Body of pancreas (tissue), 4 donors: ENCODE data around the gene ITPR2. TPM values are rescaled to one million over a fixed set of nuclear protein-coding genes. Genes with fewer than 3 reads are reported as not detected.

Source experiments
- ATAC-seq: fragments of 150-250 bp; one replicate; pipeline ENCODE4 v1.9.1; 2016
- DNase-seq, 4 donors: peaks; one replicate each; pipeline ENCODE4 v3.0.0-alpha.2; 2019
- H3K27ac ChIP-seq, 4 donors: fragments of 200-600 bp; sonication (generic); 1 replicate in 3 of 4; 2 replicates in 1 of 4; pipeline versions ENCODE4 v1.5.1 to v1.6.1; 2016 to 2019; ENCODE audit warnings: mild to moderate bottlenecking in 1 of 4, mixed read lengths in 1 of 4, moderate library complexity in 1 of 4
- H3K27me3 ChIP-seq, 2 donors: fragments of 200-600 bp; sonication (generic); one replicate each; pipeline ENCODE4 v1.6.0; 2016; ENCODE audit warnings: mild to moderate bottlenecking in 1 of 2
- H3K36me3 ChIP-seq, 2 donors: fragments of 200-600 bp; sonication (generic); replicated peaks in 1 of 2; 2 replicates each; pipeline ENCODE4 v1.5.1; 2016; ENCODE audit warnings: low read depth in 2 of 2; ENCODE audit not compliant: insufficient read depth in 1 of 2
- H3K4me1 ChIP-seq: fragments of 200-600 bp; sonication (generic); one replicate; pipeline ENCODE4 v1.6.0; 2016
- H3K4me3 ChIP-seq, 2 donors: fragments of 200-600 bp; sonication (generic); 1 replicate in 1 of 2; 2 replicates in 1 of 2; pipeline ENCODE4 v1.5.1; 2016 to 2019
- H3K9me3 ChIP-seq, 3 donors: fragments of 200-600 bp; sonication (generic); 1 replicate in 2 of 3; 2 replicates in 1 of 3; pipeline ENCODE4 v1.5.1; 2016
- POLR2A ChIP-seq, 3 donors: fragments of 450-650 bp; IDR thresholded peaks; one replicate each; pipeline ENCODE4 v1.6.1; 2016; ENCODE audit warnings: antibody characterized with exemption in 3 of 3, mild to moderate bottlenecking in 2 of 3
- WGBS, 2 donors: methylation state at CpG; one replicate each; pipeline ENCODE4 v1.1.5; 2017; 5-methylcytosine and 5-hydroxymethylcytosine counted together
- intact Hi-C: fragments of 100-400 bp; cut with DNase I; formaldehyde crosslinking; loops from one replicate; pipeline ENCODE4 v1.15.1; 2023
- total RNA-seq, 2 donors: library from RNA; depleted of rRNA; stranded (reverse); fragments of >200 nt; gene quantifications; one replicate each; pipeline ENCODE4 v1.1.0, GENCODE V29; 2016
- TF ChIP-seq, protein P1 (sequence below), 7 experiments: fragments of 450-650 bp in 4 of 7; fragments of 200-600 bp in 3 of 7; sonication (generic) in 3 of 7; IDR thresholded peaks; one replicate each; pipeline ENCODE4 v1.5.1; 2016 to 2019; ENCODE audit warnings: antibody characterized with exemption in 7 of 7

Gene ITPR2
- total RNA-seq, 2 donors from 2014 or later, result 37.4 to 92.9 TPM

DNA sequence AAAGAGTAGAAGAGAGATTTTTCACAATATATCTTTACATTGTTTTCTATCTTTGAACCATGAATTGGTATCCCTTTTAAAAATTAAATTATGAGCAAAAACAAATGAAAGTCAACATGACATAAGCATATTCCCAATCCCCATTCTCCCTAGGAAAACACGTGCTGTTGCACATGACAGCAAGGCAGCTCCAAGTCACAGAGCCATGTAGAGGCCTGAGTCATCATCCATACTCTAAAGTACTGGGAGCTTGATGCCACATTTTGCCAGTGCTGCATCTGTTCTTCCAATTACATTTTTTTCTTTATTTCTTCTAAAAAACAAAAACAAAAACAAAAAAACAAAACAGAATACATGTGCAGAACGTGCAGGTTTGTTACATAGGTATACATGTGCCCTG lies 115.2 kb downstream of the ITPR2 start:
- TF ChIP-seq POLR2A (IDR thresholded peaks at IDR 0.05), result no peak
- TF ChIP-seq, protein P1, sequence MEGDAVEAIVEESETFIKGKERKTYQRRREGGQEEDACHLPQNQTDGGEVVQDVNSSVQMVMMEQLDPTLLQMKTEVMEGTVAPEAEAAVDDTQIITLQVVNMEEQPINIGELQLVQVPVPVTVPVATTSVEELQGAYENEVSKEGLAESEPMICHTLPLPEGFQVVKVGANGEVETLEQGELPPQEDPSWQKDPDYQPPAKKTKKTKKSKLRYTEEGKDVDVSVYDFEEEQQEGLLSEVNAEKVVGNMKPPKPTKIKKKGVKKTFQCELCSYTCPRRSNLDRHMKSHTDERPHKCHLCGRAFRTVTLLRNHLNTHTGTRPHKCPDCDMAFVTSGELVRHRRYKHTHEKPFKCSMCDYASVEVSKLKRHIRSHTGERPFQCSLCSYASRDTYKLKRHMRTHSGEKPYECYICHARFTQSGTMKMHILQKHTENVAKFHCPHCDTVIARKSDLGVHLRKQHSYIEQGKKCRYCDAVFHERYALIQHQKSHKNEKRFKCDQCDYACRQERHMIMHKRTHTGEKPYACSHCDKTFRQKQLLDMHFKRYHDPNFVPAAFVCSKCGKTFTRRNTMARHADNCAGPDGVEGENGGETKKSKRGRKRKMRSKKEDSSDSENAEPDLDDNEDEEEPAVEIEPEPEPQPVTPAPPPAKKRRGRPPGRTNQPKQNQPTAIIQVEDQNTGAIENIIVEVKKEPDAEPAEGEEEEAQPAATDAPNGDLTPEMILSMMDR (IDR thresholded peaks at IDR 0.05), result no peak
- no peak overlapping the region for H3K4me3 ChIP-seq
- no peak overlapping the region for H3K27ac ChIP-seq
- DNase-seq (no peak), ATAC-seq (no peak)
- H3K4me1 ChIP-seq, result peaks cover 3% of the 10 kb centered on the region
- H3K36me3 ChIP-seq, result peaks cover 0 to 9% of the 10 kb centered on the region in 2 donors
- WGBS, 2 donors, result 84 to 92% methylated on average over 2 of the region's 2 CpGs
- no peaks in the 10 kb centered on the region for H3K9me3 ChIP-seq
- intact Hi-C loops, result no loop called here
- no peaks in the 10 kb centered on the region for H3K27me3 ChIP-seq

- H3K4me3 ChIP-seq, result no peak overlapping the region
- H3K27me3 ChIP-seq, result no peaks in the 10 kb centered on the region
- no peak for TF ChIP-seq POLR2A (IDR thresholded peaks at IDR 0.05)
- TF ChIP-seq, protein P1 (IDR thresholded peaks at IDR 0.05), result no peak
- 89 to 91% methylated on average over 5 of the region's 5 CpGs for WGBS, 2 donors
- peaks cover 0 to 9% of the 10 kb centered on the region in 2 donors for H3K36me3 ChIP-seq
- no peak overlapping the region for H3K27ac ChIP-seq
- intact Hi-C loops, result no loop called here
- no peaks in the 10 kb centered on the region for H3K4me1 ChIP-seq
- ATAC-seq, result no peak
- no peak for DNase-seq
- H3K9me3 ChIP-seq, result no peaks in the 10 kb centered on the region
Observed at GRCh38 chr12:26715232-26715631, 117.8 kb downstream of the ITPR2 start.

- intact Hi-C loops, result no loop called here
- Histone ChIP-seq H3K4me1 (no peaks in the 10 kb centered on the region), H3K4me3 (no peak overlapping the region), H3K36me3 (peaks cover 0 to 9% of the 10 kb centered on the region in 2 donors), H3K27me3 (no peaks in the 10 kb centered on the region), H3K27ac (no peak overlapping the region), H3K9me3 (no peaks in the 10 kb centered on the region)
- no peak for ATAC-seq
- TF ChIP-seq, protein P1 (IDR thresholded peaks at IDR 0.05), result no peak
- TF ChIP-seq POLR2A (IDR thresholded peaks at IDR 0.05), result no peak
- no peak for DNase-seq
- WGBS, 2 donors, result 84 to 89% methylated on average over 8 of the region's 8 CpGs
Observed at GRCh38 chr12:26713885-26714383, 119.1 kb downstream of the ITPR2 start.

- Histone ChIP-seq H3K27me3 (no peaks in the 10 kb centered on the region), H3K9me3 (no peaks in the 10 kb centered on the region), H3K27ac (no peak overlapping the region), H3K4me3 (no peak overlapping the region), H3K4me1 (no peaks in the 10 kb centered on the region), H3K36me3 (peaks cover 0 to 9% of the 10 kb centered on the region in 2 donors)
- no peak for TF ChIP-seq POLR2A (IDR thresholded peaks at IDR 0.05)
- TF ChIP-seq, protein P1 (IDR thresholded peaks at IDR 0.05), result no peak
- 72 to 97% methylated on average over 5 of the region's 5 CpGs for WGBS, 2 donors
- ATAC-seq, result no peak
- intact Hi-C loops, result no loop called here
- DNase-seq, result no peak
Observed at GRCh38 chr12:26712892-26713291, 120.1 kb downstream of the ITPR2 start.

- Histone ChIP-seq H3K36me3 (peaks cover 0 to 9% of the 10 kb centered on the region in 2 donors), H3K4me1 (no peaks in the 10 kb centered on the region), H3K9me3 (no peaks in the 10 kb centered on the region), H3K4me3 (no peak overlapping the region), H3K27me3 (no peaks in the 10 kb centered on the region), H3K27ac (no peak overlapping the region)
- intact Hi-C loops, result no loop called here
- DNase-seq, result no peak
- WGBS, 2 donors, result 80 to 89% methylated on average over 3 of the region's 3 CpGs
- no peak for ATAC-seq
- TF ChIP-seq POLR2A (IDR thresholded peaks at IDR 0.05), result no peak
- TF ChIP-seq, protein P1 (IDR thresholded peaks at IDR 0.05), result no peak
Observed at GRCh38 chr12:26711569-26711968, 121.4 kb downstream of the ITPR2 start.
